ENCODE measurements around the gene KIAA1217.

KIAA1217 gene

GRCh38 chr10:24277277-24277676, 68.3 kb downstream of the KIAA1217 start:
- no peak for TF ChIP-seq CTCF (IDR thresholded peaks at IDR 0.05; ENCODE audit: low read depth, low read length, missing control alignments)
- DNase-seq (ENCODE audit: extremely low read depth, low read depth), result no peak
- no peak overlapping the region for H3K4me3 ChIP-seq (replicated peaks; ENCODE audit: low read depth, low read length)

GRCh38 chr10:24277771-24278170, 68.8 kb downstream of the KIAA1217 start:
- no peak for DNase-seq (ENCODE audit: extremely low read depth, low read depth)
- H3K4me3 ChIP-seq (replicated peaks; ENCODE audit: low read depth, low read length), result no peak overlapping the region
- TF ChIP-seq CTCF (IDR thresholded peaks at IDR 0.05; ENCODE audit: low read depth, low read length, missing control alignments), result no peak

- no peak for DNase-seq (ENCODE audit: extremely low read depth, low read depth)
- TF ChIP-seq CTCF (IDR thresholded peaks at IDR 0.05; ENCODE audit: low read depth, low read length, missing control alignments), result no peak
- H3K4me3 ChIP-seq (replicated peaks; ENCODE audit: low read depth, low read length), result no peak overlapping the region
These were observed 69.4 kb downstream of the KIAA1217 start for GRCh38 chr10:24278176-24278889.

- no peak overlapping the region for H3K4me3 ChIP-seq (replicated peaks; ENCODE audit: low read depth, low read length)
- no peak for DNase-seq (ENCODE audit: extremely low read depth, low read depth)
- TF ChIP-seq CTCF (IDR thresholded peaks at IDR 0.05; ENCODE audit: low read depth, low read length, missing control alignments), result no peak
These were observed 70.2 kb downstream of the KIAA1217 start for GRCh38 chr10:24279166-24279565.

- TF ChIP-seq CTCF (IDR thresholded peaks at IDR 0.05; ENCODE audit: low read depth, low read length, missing control alignments), result no peak
- no peak overlapping the region for H3K4me3 ChIP-seq (replicated peaks; ENCODE audit: low read depth, low read length)
These were observed 78.7 kb downstream of the KIAA1217 start for GRCh38 chr10:24287559-24288195.

GRCh38 chr10:24288581-24288980, 79.6 kb downstream of the KIAA1217 start:
- no peak for TF ChIP-seq CTCF (IDR thresholded peaks at IDR 0.05; ENCODE audit: low read depth, low read length, missing control alignments)
- no peak overlapping the region for H3K4me3 ChIP-seq (replicated peaks; ENCODE audit: low read depth, low read length)
- no peak for DNase-seq (ENCODE audit: extremely low read depth, low read depth)

More at GRCh38 chr10:24287559-24288195, 78.7 kb downstream of the KIAA1217 start:
- no peak for DNase-seq (ENCODE audit: extremely low read depth, low read depth)

Measured in HFF-Myc (cell line).